ENCODE results near the gene SULT1A2. TPM values are rescaled to one million over a fixed set of nuclear protein-coding genes. Genes with fewer than 3 reads are reported as not detected.
"Not testable (repeated sequence)": the region's sequence is repeated elsewhere in the genome, so short reads cannot be mapped to it uniquely, and the experiment has no call there.

Gene SULT1A2
- under 1 TPM; 0.26 to 0.30 TPM for total RNA-seq

DNA sequence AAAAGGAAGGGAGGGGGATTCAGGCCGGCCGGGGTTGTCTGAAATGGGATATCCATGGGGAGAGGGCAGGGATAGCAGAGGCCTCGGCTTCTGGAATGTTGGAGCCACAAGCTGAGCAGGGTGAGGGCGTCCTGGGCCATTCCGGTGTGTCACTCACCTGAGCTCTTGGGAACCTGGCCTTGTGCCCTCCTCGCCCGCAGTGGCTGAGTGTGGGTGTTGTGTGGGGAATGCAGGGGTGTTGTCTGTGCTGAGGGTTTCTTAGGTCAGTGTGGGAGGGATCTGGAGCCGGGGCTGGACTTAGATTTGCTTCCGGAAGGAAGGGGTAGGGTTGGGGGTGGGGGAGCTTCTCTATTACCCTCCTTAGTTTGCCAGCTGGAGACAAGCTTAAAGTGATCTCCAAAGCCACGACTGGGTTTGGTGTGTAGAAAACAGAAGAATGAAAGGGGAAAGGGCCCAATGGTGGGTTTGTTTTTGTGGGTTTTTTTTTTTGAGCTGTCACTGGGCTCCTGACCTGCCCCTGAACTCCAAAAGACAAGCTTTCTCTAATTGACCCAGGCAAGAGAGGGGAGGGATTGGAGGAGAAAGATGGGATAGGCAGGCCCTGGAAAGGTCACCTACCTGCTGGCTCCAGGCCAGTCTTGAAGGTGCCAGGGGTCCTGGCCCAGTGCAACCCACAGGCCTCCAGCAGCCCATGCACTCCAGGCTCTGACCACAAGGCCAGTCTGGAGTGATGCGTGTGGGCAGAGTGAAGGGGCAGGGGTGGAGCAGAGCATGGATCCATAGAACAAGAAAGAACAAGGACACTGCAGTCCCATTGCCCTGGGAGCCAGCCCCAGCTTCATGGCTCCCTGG, at the start of gene SULT1A2:
Gene SULT1A2 (minus strand): TSS at position 211 of the 852 bp plus-strand sequence. CDS start 1,120 bp downstream, outside the sequence.
- H3K27ac Mint-ChIP-seq, result no peak within 1 kb of the TSS
- no peak within 1 kb of the TSS for H3K4me3 Mint-ChIP-seq
- CTCF ChIA-PET, result interaction anchor here (1.1 kb wide), 1 partner anchor 12 kb away, joined by 4 read pairs; no protein-coding TSS in a partner anchor
- H3K9me3 Mint-ChIP-seq (ENCODE audit: low read depth), result no peaks in the 10 kb centered on the region
- POLR2A ChIA-PET, result no interaction called here
- DNase-seq (no peak), ATAC-seq (no peak)
- no peaks in the 10 kb centered on the region for H3K27me3 Mint-ChIP-seq
- no peaks in the 10 kb centered on the region for H3K4me1 Mint-ChIP-seq
- intact Hi-C loops (cut with DNase I, micrococcal nuclease), result no loop called here
- H3K36me3 Mint-ChIP-seq (ENCODE audit: low read depth), result peaks cover 3% of the 10 kb centered on the region

DNA sequence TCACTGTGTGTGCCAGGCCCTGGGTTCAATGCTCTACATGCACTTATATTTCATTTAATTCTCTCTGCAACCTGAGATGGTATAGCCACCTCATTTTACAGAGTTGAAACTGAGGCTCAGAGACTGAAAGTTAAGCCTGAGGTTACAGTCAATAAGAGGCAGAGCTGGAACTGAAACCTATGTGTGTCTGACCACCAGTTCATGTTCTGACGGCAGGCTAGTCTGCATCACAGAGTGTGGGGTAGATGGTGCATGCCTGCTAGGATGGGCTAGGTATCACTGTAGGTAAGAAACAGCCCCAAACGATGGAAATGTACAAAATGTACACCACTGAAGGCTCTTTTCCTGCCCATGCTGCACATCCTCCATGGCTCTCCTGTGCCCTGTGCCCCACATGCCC, 43.1 kb upstream of the SULT1A2 start:
- H3K27me3 Mint-ChIP-seq; H3K9me3 Mint-ChIP-seq (ENCODE audit: low read depth); POLR2A ChIA-PET; CTCF ChIA-PET; H3K36me3 Mint-ChIP-seq (ENCODE audit: low read depth); ATAC-seq; H3K4me1 Mint-ChIP-seq; H3K27ac Mint-ChIP-seq; H3K4me3 Mint-ChIP-seq; intact Hi-C loops (cut with DNase I, micrococcal nuclease): not testable (repeated sequence)
- DNase-seq, result peak; percentile 13

DNA sequence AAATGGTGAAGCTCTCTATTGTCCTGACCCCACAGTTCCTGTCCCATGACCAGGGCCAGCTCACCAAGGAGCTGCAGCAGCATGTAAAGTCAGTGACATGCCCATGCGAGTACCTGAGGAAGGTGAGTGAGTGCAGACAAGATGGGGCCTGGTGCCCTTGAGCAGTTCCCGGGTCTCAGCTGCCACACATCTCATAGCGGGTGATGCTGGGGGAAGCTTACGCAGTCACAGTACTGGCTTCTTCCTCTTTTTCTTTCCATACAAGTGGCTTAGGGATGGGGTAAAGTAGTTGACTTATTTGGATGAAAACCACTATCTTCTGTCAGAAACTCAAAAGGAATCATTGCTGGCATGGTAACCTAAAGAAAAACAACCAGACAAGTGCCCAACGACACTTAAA, 41.5 kb upstream of the SULT1A2 start:
- H3K36me3 Mint-ChIP-seq (ENCODE audit: low read depth); DNase-seq; H3K27ac Mint-ChIP-seq; intact Hi-C loops (cut with DNase I, micrococcal nuclease); CTCF ChIA-PET; H3K9me3 Mint-ChIP-seq (ENCODE audit: low read depth); H3K27me3 Mint-ChIP-seq; H3K4me3 Mint-ChIP-seq; POLR2A ChIA-PET; H3K4me1 Mint-ChIP-seq; ATAC-seq: not testable (repeated sequence)

DNA sequence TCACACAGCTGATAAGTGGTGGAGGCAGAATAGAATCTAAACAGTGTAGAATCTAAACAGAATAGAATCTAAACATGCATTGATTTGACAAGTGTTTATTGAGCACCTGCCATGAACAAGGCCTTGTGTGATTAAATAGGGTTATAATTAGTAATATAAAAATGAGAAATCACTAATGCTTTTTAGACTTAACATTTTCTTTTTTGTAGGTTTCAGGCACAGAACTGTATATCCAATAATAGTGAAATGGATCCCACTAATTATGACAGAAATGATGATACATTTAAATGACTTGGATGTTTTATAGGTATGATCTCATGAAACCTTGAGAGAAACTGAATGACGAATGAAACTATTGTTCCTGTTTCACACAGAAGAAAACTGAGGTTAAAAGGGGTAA, 40.9 kb upstream of the SULT1A2 start, which contains the start of gene NPIPB8:
Gene NPIPB8 (plus strand): TSS at position 301 of the 400 bp plus-strand sequence. CDS start 296 bp downstream, outside the sequence.
- H3K4me1 Mint-ChIP-seq; intact Hi-C loops (cut with DNase I, micrococcal nuclease); H3K27ac Mint-ChIP-seq; H3K36me3 Mint-ChIP-seq (ENCODE audit: low read depth); H3K9me3 Mint-ChIP-seq (ENCODE audit: low read depth); CTCF ChIA-PET; H3K27me3 Mint-ChIP-seq; DNase-seq; POLR2A ChIA-PET; H3K4me3 Mint-ChIP-seq; ATAC-seq: not testable (repeated sequence)

DNA sequence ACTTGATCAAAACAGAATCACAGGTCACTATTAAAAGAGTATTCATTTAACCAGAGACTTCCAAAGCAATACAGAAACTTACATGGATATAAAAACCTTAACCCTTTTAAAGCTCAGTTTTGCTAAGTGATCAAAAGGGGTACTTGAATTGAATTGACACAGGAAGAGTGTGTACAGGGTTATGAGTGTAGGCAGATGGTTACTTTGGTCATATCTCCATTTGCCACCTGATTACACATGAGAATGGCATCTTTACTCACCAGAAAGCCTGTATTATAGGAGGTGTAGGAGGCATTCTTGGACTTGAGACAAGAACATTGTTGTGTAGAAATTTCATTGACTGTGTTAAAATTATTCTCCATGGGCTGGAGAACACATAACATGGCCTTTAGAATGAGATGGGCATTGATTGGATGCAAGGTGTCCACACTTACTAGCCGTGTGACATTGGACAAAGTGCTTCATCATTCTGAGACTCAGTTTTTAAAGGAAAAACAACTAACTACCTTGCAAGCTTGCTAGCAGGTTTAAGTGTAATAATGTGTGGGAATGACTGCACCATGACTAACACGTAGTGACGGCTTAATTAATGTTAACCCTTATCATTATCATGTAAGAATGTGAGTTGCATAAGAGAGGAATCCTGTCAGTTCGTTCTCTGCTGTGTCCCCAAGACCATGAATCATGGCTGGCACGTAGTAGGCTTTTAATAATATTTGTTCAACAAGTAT, 39.4 kb upstream of the SULT1A2 start:
- H3K36me3 Mint-ChIP-seq (ENCODE audit: low read depth); POLR2A ChIA-PET; intact Hi-C loops (cut with DNase I, micrococcal nuclease); H3K27ac Mint-ChIP-seq; CTCF ChIA-PET; H3K4me1 Mint-ChIP-seq; H3K9me3 Mint-ChIP-seq (ENCODE audit: low read depth); H3K27me3 Mint-ChIP-seq; H3K4me3 Mint-ChIP-seq; DNase-seq; ATAC-seq: not testable (repeated sequence)

DNA sequence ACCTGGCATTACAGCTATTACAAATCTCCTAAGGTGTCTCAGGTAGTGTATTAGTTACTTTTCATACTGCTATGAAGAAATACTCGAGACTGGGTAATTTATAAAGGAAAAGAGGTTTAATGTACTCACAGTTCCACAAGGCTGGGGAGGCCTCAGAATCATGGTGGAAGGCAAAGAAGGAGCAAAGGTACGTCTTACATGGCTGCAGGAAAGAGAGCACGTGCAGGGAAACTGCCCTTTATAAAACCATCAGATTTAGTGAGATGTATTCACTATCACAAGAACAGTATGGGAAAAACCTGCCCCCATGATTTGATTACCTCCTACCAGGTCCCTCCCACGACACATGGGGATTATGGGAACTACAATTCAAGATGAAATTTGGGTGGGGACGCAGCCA, 34.1 kb upstream of the SULT1A2 start:
- H3K4me3 Mint-ChIP-seq; H3K27ac Mint-ChIP-seq; POLR2A ChIA-PET; H3K9me3 Mint-ChIP-seq (ENCODE audit: low read depth); intact Hi-C loops (cut with DNase I, micrococcal nuclease); H3K36me3 Mint-ChIP-seq (ENCODE audit: low read depth); DNase-seq; H3K27me3 Mint-ChIP-seq; ATAC-seq; H3K4me1 Mint-ChIP-seq: not testable (repeated sequence)
- CTCF ChIA-PET, result interaction anchor here (0.6 kb wide), 1 partner anchor 13 kb away, joined by 3 read pairs; no protein-coding TSS in a partner anchor

DNA sequence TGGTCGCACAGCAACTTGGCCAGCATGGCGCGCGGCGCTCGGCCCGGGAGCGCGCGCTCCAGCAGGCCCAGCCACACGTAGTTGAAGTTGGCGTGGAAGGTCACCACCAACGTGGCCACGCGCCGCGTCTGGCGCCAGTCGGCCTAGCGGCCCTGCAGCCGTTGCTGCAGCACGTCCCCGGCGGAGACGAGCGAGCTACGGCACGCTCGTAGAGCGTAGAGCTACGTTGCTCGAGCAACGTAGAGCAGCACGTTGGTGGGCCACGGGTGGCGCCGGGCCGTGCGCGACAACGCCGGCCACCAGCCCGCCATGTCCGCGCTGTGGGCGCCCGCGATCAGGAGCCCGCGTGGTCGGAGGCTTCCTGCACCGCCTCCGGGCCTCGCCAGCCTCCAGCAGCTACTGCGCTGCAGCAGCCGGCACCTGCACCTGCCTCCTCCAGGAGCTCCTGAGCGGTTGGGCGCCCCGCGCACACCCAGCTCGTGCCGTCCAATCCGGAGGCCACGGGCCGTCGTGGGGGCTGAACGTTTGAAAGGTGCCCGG, 26.4 kb upstream of the SULT1A2 start:
- Mint-ChIP-seq H3K27ac (peak overlapping the region; percentile 88), H3K4me1 (peaks cover 16% of the 10 kb centered on the region), H3K36me3 (ENCODE audit: low read depth) (peaks cover 8% of the 10 kb centered on the region), H3K4me3 (peak overlapping the region; percentile 77), H3K9me3 (ENCODE audit: low read depth) (no peaks in the 10 kb centered on the region), H3K27me3 (no peaks in the 10 kb centered on the region)
- ChIA-PET POLR2A (interaction anchor here (0.6 kb wide), 1 partner anchor 387 kb away, joined by 5 read pairs; no protein-coding TSS in a partner anchor), CTCF (interaction anchor here (0.6 kb wide), 1 partner anchor 92 kb away, joined by 5 read pairs; no protein-coding TSS in a partner anchor)
- intact Hi-C loops (cut with DNase I, micrococcal nuclease), result loop anchor here in 1 of 2 experiments (5.0 kb wide), 1 partner anchor 71 kb away; the partner anchor contains the start of gene SGF29
- DNase-seq (peak; percentile 81), ATAC-seq (peak; percentile 94)

DNA sequence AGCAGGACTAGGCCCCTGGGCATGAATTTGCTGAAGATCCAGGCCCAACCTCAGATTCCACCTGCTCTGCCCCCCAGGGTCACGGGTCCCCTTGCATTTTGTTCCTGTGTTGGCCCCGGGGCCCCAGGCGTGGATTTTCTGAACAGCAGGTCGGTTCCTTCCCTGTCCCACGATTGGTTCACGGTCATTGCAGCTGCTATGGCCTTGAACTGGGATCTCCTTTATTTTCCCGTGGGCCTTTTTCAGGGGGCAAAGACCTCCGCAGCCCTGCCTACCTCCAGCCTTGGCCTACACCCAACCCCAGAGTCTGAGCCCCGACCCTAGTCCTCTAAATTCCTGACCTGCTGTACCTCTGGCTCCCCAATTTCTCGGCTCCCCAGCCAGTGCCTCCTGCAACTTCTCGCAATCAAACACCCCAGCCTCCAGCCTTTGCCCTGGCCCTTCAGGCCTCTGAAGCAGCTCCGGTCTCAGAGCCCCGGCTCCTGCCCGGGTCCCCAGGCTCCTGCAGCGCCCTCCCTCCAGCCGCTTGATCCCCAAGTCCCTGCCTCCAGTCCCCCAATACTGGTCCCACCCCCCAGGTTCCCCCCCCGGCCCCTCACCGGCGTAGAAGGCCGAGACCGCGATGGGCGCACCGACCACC, 25.8 kb upstream of the SULT1A2 start:
- Mint-ChIP-seq H3K4me3 (peak overlapping the region; percentile 77), H3K27ac (peak overlapping the region; percentile 88), H3K4me1 (peaks cover 16% of the 10 kb centered on the region)
- POLR2A ChIA-PET; H3K9me3 Mint-ChIP-seq (ENCODE audit: low read depth); CTCF ChIA-PET; H3K36me3 Mint-ChIP-seq (ENCODE audit: low read depth); H3K27me3 Mint-ChIP-seq: not testable (repeated sequence)
- DNase-seq (peak; percentile 34), ATAC-seq (peak; percentile 13)
- intact Hi-C loops (cut with DNase I, micrococcal nuclease), result loop anchor here in 1 of 2 experiments (5.0 kb wide), 1 partner anchor 70 kb away; the partner anchor contains the start of gene SGF29

DNA sequence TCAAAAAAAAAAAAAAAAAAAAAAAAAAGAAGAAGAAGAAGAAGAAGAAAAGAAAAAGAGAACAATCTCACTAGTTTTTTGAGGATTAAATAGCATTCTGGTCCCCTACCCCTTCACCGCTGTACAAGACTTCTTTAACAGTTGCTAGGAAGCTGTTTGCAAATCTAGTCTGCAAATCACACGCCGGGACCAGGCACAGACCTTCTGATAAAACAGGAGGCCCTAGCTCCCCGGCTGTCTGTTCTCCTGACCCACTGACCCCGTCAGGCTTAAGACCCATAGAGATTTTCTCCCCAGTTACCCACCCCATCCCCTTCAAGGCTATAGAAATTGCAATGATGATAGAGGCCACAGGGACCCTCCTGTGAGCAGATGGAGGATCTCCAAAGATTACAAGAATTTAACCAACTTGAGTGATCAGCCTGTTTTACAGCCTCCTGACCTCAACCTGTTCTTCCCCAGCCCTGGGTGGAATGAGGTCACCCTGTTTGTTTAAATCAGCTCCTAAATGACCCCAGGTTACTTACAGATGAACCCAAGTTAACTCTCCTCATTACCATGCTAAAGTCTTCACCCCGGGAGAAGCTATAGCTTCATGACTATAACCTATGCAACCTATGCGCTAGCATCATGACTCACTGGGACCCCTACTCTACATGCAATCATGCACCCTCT, 24.8 kb upstream of the SULT1A2 start:
- Mint-ChIP-seq H3K4me1 (peaks cover 16% of the 10 kb centered on the region), H3K9me3 (ENCODE audit: low read depth) (no peaks in the 10 kb centered on the region), H3K27ac (peak overlapping the region; percentile 58), H3K4me3 (peak overlapping the region; percentile 77), H3K27me3 (no peaks in the 10 kb centered on the region), H3K36me3 (ENCODE audit: low read depth) (peaks cover 8% of the 10 kb centered on the region)
- ChIA-PET CTCF (no interaction called here), POLR2A (interaction anchor here (1.2 kb wide), 1 partner anchor 87 kb away, joined by 3 read pairs; no protein-coding TSS in a partner anchor)
- intact Hi-C loops (cut with DNase I, micrococcal nuclease), result loop anchor here in 1 of 2 experiments (5.0 kb wide), 1 partner anchor 69 kb away; the partner anchor contains the start of gene SGF29
- no peak for DNase-seq
- ATAC-seq, result no peak

DNA sequence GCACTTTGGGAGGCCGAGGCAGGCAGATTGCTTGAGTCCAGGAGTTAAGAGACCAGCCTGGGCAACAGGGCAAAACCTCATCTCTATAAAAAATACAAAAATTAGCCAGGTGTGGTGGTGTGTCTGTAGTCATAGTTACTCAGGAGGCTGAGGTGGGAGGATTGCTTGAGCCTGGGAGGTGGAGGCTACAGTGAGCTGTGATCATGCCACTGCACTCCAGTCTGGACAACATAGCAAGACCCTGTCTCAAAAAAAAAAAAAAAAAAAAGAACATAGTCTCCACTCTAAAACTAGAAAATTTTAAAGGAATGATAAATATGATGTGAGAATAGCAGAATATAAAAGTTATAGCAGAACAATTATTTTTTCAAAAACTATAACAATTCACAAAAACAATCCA, 23.5 kb upstream of the SULT1A2 start:
- DNase-seq; ATAC-seq; H3K4me3 Mint-ChIP-seq; H3K27me3 Mint-ChIP-seq; H3K36me3 Mint-ChIP-seq (ENCODE audit: low read depth); POLR2A ChIA-PET; H3K9me3 Mint-ChIP-seq (ENCODE audit: low read depth); H3K27ac Mint-ChIP-seq: not testable (repeated sequence)
- peaks cover 16% of the 10 kb centered on the region for H3K4me1 Mint-ChIP-seq
- CTCF ChIA-PET, result interaction anchor here (0.6 to 1.0 kb wide), 2 partner anchors 15 to 922 kb away, joined by 3 read pairs; no protein-coding TSS in a partner anchor
- intact Hi-C loops (cut with DNase I, micrococcal nuclease), result loop anchor here in 1 of 2 experiments (5.0 kb wide), 1 partner anchor 68 kb away; the partner anchor contains the start of gene SGF29
